Hematopoietic multipotent progenitor cell treated with erythropoietin and hydrocortisone succinate and interleukin-3 and kit ligand, for 4 days (in vitro differentiated cells): ENCODE results near the gene ZNF423.
A peak's percentile ranks its signal among the peaks of the same experiment; 100 is the strongest.
"Not testable (repeated sequence)": the region's sequence is repeated elsewhere in the genome, so short reads cannot be mapped to it uniquely, and the experiment has no call there.

ENCODE experiments used
- DNase-seq: peaks from one replicate; pipeline ENCODE4 v3.0.0-alpha.2; 2015

The ZNF423 gene

GRCh38 chr16:49520492-49521038 lies 335.3 kb downstream of the ZNF423 start:
- DNase-seq = no peak

DNA sequence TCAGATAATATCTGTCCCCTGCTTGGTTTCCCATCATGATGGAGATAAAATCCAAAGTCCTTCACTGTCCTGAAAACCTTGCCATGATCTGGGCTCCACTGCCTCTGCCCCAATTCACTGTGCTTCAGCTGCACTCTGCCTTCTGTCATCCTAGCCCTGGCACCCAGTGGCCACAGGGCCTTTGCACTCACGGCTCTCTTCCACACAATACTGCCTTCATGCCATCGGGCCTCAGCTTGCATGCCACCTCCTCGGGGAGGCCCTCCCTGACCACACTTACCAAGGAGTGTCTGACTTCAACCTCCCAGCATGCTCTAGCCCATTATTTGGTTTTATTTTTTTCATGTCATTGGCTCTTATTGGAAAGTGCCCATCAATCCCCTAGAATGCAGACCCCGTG lies 336.2 kb downstream of the ZNF423 start:
- DNase-seq = no peak

DNA sequence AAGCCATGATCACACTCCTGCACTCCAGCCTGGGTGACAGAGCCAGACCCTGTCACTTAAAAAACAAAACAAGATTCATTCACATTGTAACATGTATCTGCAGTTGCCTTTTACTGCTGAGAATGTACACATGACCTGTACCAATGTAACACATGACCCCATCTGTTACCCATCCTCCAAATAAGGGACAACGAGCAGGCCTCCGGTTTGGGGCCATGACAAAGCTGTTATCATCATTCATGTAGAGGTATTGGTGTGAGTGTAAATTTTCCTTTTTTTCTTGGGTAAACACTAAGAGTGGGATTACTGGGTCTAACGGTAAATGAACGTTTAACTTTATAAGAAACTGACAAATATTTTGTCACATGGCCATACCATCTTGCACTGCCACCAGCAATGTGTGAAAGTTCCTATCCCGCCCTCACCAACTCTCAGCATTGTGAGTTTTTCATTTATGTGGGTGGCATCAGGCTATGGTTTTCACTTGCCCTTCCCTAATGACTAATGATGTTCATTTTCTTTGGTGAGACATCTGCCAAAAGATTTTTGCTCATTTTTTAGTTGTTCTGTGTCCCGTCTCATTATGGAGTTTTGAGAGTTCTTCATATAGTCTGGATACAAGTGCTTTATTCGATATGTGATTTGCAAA lies 336.8 kb downstream of the ZNF423 start:
- no peak for DNase-seq

DNA sequence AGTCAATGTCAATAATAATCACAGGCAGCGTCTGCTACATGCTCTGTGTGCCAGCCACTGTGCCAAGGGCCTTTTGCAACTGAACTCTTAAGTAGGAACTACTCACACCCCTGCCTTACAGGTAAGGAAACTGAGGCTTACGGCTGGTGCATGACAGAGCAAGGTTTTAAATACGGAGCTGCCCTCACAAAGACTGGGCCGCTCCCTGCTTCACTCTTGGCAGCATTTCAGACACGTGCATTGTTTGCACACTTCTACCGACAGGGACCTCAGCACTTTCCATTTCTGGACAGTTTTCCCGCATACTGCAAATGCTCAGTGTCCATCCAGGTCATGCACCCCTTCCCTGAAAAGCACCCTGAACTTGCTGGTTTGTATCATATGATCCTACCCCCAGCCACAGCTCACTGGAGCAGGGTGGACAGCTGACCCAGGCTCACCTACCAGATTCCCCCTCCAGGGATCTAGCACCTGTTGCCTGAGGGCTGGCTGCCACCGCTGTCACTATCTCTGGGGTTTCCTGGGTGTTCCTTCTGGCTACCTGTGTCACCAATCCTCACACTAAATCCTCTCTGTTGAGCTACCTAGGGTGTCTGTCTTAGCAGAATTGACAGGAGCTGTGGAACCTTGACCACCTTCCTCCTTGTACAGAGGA lies 339.4 kb downstream of the ZNF423 start:
- DNase-seq = no peak

- DNase-seq = no peak
These were observed 340.1 kb downstream of the ZNF423 start for GRCh38 chr16:49515861-49516260.

- DNase-seq = no peak
These were observed 340.8 kb downstream of the ZNF423 start for GRCh38 chr16:49515016-49515565.

DNA sequence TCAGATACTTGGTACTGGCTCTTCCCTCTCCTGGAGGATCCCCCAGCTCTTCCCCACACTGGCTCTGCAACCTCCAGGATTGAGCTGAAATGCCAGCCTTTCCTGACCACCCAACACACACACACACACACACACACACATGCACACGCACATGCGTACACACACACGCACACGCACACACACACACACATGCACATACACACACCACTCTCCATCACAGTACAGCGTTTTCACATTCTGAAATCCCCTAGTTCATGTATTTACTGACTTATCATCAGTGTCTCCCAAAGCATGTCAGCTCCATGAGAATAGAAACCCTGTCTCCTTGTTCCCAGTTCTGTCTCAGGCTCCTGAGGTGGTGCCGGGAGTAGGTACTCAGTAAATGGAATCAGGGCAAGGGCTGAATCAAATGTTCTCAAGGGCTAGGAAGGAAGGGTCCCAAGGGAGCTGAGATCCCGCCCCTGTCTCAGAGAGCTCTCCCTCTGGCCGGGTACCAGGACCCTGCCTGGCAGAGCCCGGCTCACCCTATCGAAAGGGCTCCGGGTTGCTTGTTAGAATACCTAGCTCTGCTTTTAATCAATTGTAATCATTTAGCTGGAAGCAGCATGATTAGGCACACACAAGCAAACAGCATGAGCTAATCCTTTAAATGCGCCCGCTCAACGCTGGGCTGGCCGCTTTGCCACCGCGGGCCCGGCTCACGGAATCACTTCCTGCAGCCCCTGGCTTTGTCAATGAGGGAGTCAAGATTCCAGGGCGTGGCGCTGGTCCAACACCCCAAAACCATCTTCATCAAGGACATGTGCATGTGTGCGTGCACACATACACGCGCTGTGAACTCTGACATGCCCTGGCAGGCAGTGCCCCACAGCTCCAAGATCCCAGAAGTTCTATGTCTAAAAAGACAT lies 341.6 kb downstream of the ZNF423 start:
- DNase-seq = no peak

- peak; percentile 56 for DNase-seq
These were observed 342.9 kb downstream of the ZNF423 start for GRCh38 chr16:49513040-49513439.

- no peak for DNase-seq
These were observed 345.1 kb downstream of the ZNF423 start for GRCh38 chr16:49510654-49511305.

DNA sequence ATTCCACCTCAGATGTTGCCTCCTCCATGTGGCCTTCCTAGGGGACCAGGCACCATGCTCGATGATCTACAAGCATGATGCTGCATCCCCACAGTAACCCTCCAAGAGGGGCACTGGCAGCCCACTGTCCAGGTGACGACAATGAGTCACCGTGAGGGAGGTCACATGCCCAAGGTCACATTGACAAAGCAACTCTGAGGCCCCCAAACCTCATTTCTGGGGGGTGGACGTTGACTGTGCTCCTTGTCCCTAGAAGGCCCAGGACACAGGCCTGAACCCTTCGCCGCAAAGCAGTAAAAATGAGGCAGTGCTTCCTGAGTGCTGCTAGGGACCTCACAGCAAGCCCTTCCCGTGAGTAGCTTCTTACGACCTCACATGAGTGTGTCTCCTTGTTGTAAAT lies 345.8 kb downstream of the ZNF423 start:
- no peak for DNase-seq

DNA sequence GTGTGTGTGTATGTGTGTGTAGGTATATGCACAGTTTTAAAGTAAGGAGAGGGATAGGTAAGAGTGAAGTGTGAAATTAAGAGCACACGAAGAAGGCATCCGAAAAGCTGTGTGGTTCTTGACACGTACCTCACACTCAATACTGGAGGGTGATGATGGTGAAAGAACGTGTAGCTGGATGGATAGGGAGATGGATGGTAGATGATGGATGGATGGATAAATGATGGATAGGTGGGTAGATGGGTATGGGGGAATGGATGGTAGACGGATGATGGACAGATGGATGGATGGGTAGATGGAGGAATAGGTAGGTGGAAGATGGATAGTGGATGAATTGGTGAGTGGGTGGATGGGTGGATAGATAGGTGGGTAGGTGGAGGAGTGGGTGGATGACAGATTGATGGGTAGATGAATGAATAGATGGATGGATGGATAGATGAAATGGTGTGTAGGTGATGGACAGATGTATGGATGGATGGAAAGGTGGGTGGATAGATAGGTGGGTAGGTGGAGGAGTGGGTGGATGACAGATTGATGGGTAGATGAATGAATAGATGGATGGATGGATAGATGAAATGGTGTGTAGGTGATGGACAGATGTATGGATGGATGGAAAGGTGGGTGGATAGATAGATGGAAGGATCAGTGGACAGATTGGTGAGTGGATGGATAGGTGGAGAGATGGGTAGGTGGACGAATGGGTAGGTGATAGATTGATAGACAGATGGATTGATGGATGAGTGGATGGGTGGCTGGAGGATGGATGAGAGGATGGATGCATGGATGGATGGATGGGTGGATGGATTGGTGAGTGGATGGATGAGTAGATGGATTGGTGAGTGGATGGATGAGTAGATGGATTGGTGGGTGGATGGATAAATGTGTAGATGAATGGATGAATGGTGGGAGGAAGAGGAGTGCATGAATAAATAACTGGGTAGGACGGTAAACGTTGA lies 349.6 kb downstream of the ZNF423 start:
- not testable (repeated sequence) for DNase-seq

DNA sequence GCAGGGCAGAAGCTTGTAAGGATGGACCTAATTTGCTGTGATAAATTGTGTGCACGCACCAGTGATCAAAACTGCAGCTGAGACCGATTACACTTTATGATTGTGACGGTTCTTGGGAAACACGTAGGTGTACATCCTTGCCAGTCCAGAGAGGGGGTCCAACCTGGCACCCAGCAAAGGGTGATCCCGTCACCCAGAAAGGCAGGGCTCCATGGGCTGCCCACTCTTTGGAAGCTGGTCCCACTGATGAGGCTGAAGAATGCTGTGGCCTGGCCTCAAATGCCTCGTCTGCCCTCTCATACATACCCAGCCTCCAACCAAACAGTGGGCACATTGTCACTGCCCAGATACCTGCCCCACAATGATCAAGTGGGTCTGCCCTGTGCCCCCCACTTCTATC lies 350.4 kb downstream of the ZNF423 start:
- DNase-seq = no peak

- DNase-seq = no peak
These were observed 351.3 kb downstream of the ZNF423 start for GRCh38 chr16:49504626-49505025.

- DNase-seq = peak; percentile 7
These were observed 351.9 kb downstream of the ZNF423 start for GRCh38 chr16:49504023-49504364.

- peak; percentile 82 for DNase-seq
These were observed 352.5 kb downstream of the ZNF423 start for GRCh38 chr16:49503256-49504022.

GRCh38 chr16:49502136-49502881 lies 353.6 kb downstream of the ZNF423 start:
- DNase-seq = no peak

DNA sequence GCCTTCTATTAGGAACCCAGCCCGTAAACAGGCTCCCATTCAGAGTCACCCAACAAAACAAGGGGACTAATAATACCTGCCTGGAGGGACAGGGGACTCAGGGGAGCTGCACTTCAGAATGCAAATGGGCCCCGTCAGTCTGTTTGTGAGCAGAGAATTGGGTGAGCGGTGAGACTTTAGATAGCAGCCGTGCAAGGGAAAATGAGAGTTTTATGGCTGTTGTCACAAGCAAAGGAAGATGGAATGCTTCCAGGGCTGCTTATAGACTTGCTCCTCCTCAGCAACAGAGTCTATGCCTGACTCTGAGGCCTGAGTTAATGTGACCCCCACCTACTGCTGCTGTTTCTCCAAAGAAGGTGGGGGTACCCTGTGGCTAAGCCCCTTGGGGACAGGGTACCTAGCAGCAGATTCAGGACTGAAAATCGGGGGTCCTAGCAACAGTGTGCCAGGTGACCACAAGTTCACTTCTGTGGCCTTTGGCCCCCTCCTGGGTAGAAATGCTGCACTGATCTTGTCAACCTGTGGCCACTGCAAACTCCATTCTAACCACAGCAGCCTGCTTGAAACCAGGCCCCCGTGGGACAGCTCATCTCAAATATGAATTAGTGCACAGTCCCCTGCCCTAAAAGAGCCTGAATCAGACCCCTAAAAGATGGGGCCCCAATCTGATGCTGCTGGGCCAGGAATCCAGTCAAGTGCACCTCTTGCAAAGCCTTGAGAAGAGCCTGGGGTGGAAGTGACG lies 355.9 kb downstream of the ZNF423 start:
- DNase-seq = no peak

DNA sequence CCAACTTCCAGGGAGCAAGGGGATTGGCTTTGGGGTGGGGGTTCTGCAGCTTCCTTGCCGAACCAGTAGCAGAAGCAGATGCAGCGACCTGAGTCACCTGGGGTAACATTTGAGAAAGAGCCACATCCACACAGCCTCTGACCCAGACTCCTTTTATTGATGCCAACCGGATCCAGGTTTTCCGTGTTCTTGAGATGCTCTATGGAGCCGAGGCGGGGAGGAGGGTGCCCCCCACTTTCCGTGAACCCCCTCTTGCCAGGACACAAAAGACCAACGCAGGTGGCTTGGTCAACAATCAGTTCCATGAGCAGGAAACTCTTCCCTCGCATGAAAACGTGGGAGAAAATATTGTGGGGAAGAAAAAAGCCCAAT lies 356.5 kb downstream of the ZNF423 start:
- DNase-seq = no peak
